Left lung (tissue), 10 donors: ENCODE measurements around the gene GARNL3. TPM values are rescaled to one million over a fixed set of nuclear protein-coding genes. Genes with fewer than 3 reads are reported as not detected.

Experiments
- ATAC-seq: fragments of 200-7000 bp; cut with Tn5 transposase; one replicate; pipeline ENCODE4 v1.9.1; 2020; ENCODE audit warnings: moderate library complexity
- DNase-seq, 4 donors: peaks; one replicate each; pipeline ENCODE4 v3.0.0-alpha.2; 2013 to 2020
- H3K27ac ChIP-seq, 2 donors: fragments of 200-600 bp; sonication (generic) in 1 of 2; one replicate each; pipeline versions ENCODE4 v1.5.0 to v1.8.0; 2020 to 2021
- H3K27me3 ChIP-seq, 2 donors: fragments of 200-600 bp; sonication (generic) in 1 of 2; one replicate each; pipeline versions ENCODE4 v1.5.0 to v1.8.0; 2020 to 2021
- H3K36me3 ChIP-seq, 2 donors: fragments of 200-600 bp; sonication (generic) in 1 of 2; one replicate each; pipeline versions ENCODE4 v1.5.0 to v1.8.0; 2020 to 2021
- H3K4me1 ChIP-seq, 2 donors: fragments of 200-600 bp; one replicate each; pipeline ENCODE4 v1.8.0; 2021
- H3K4me3 ChIP-seq, 2 donors: fragments of 200-600 bp; sonication (generic) in 1 of 2; one replicate each; pipeline versions ENCODE4 v1.5.0 to v1.8.0; 2020 to 2021; ENCODE audit warnings: mild to moderate bottlenecking in 1 of 2
- H3K9me3 ChIP-seq, 2 donors: fragments of 200-600 bp; sonication (generic) in 1 of 2; one replicate each; pipeline versions ENCODE4 v1.5.0 to v1.8.0; 2020 to 2021
- intact Hi-C, 2 donors: fragments of 100-400 bp; cut with DNase I; formaldehyde crosslinking; loops; one replicate each; pipeline versions ENCODE4 v1.11.2 to v1.14.2; 2022
- polyA plus RNA-seq, 6 donors: library from polyadenylated mRNA; unstranded; fragments of 120-200 nt; gene quantifications; one replicate each; pipeline ENCODE4 v1.2.1, GENCODE V29; 2013; ENCODE audit not compliant: insufficient read length in 6 of 6
- total RNA-seq, 2 donors: library from RNA; stranded (reverse); fragmentation: NEBNext Ultra II Directional; extraction: Animal tissue kit (Norgen Biotek cat#: 25700); gene quantifications; one replicate each; pipeline ENCODE4 v1.2.1, GENCODE V29; 2021
- TF ChIP-seq, protein P1 (sequence below), 2 donors: fragments of 200-600 bp; sonication (generic) in 1 of 2; IDR thresholded peaks; one replicate each; pipeline versions ENCODE4 v1.5.0 to v1.8.0; 2021; ENCODE audit warnings: antibody characterized with exemption in 2 of 2
- donor health status: DM: no; HTN: yes; CAD: no.
- donor health status: DM: no; HTN: no; CAD: no.

Gene GARNL3
- total and polyA plus RNA-seq, 8 donors: 7.4 to 40.4 (median 37.7) TPM

DNA sequence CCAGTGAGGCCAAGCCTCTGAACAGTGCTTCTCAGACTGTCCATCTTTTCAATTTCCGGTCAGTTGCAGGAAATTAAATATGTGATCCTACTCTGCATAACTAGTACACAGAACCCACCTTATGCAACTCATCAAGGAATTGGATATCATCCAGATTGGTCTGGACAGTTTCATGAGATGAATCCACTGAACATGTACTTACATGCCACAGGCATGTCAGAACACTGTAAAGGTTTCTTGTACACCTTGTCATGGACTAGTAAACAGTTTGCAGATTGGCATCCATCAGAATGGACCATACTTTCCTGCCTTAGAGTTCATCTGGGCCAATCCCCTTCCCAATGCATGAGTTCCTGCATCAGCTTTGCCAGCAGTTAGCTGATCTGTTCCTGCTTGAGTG is 30.4 kb downstream of the GARNL3 start:
- DNase-seq (no peak), ATAC-seq (no peak)
- intact Hi-C loops: no loop called here
- Histone ChIP-seq H3K4me3 (no peak overlapping the region), H3K9me3 (no peaks in the 10 kb centered on the region), H3K27ac (no peak overlapping the region), H3K4me1 (no peaks in the 10 kb centered on the region), H3K36me3 (peaks cover 0 to 2% of the 10 kb centered on the region in 2 donors), H3K27me3 (no peaks in the 10 kb centered on the region)
- TF ChIP-seq, protein P1, sequence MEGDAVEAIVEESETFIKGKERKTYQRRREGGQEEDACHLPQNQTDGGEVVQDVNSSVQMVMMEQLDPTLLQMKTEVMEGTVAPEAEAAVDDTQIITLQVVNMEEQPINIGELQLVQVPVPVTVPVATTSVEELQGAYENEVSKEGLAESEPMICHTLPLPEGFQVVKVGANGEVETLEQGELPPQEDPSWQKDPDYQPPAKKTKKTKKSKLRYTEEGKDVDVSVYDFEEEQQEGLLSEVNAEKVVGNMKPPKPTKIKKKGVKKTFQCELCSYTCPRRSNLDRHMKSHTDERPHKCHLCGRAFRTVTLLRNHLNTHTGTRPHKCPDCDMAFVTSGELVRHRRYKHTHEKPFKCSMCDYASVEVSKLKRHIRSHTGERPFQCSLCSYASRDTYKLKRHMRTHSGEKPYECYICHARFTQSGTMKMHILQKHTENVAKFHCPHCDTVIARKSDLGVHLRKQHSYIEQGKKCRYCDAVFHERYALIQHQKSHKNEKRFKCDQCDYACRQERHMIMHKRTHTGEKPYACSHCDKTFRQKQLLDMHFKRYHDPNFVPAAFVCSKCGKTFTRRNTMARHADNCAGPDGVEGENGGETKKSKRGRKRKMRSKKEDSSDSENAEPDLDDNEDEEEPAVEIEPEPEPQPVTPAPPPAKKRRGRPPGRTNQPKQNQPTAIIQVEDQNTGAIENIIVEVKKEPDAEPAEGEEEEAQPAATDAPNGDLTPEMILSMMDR (IDR thresholded peaks at IDR 0.05): no peak

DNA sequence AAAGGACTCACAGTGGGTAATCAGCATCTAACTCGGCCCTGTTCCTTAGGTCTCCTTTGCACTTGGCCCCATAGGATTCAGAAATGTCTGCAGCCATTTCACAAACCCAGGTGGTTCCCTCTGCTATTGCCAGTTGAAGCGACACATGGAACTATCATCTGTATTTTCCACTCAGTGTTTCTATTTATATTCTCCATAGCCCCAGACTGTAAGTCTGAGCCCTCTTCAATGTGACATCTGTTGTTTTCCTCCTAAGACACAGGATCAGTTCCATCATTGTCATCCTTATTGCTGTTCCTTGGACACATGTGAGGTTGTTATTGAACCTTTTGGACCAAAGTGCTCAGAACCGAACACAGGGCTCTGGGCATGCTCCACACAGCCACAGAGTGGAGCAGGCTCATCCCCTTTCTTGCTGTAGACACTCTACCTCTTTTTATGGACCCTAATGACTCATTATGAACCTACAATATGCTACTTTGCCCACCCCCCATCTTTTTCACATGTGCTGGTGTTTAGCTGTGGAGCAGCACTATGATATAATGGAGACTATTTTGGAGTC is 36.4 kb downstream of the GARNL3 start:
- Histone ChIP-seq H3K9me3 (no peaks in the 10 kb centered on the region), H3K27me3 (no peaks in the 10 kb centered on the region), H3K27ac (no peak overlapping the region), H3K4me3 (no peak overlapping the region), H3K36me3 (no peaks in the 10 kb centered on the region), H3K4me1 (no peaks in the 10 kb centered on the region)
- intact Hi-C loops: no loop called here
- TF ChIP-seq, protein P1 (IDR thresholded peaks at IDR 0.05): no peak
- ATAC-seq (no peak), DNase-seq (no peak)

DNA sequence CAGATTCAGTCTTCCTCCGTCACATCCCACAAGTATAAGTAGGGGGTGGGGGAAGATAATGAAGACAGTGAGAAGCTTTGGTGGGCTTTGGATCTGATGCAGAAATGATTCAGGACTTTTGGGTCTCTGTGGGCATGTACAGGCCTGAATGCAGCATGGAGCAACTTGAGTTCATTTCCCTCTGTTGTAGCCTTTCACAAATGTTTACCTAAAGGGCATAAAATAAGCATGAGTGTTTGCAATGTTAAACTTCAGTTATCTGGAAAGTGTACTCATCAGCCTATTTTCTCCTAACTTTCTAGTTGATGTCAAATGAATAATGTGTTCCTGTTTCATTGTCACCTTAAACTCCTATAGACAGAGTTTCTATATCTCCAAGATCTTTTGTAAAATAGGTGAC is 39.3 kb downstream of the GARNL3 start:
- Histone ChIP-seq H3K4me1 (no peaks in the 10 kb centered on the region), H3K9me3 (no peaks in the 10 kb centered on the region), H3K4me3 (no peak overlapping the region), H3K27me3 (no peaks in the 10 kb centered on the region), H3K27ac (no peak overlapping the region), H3K36me3 (no peaks in the 10 kb centered on the region)
- no peak for DNase-seq
- ATAC-seq: peak; percentile 77
- TF ChIP-seq, protein P1 (IDR thresholded peaks at IDR 0.05): no peak
- intact Hi-C loops: no loop called here

DNA sequence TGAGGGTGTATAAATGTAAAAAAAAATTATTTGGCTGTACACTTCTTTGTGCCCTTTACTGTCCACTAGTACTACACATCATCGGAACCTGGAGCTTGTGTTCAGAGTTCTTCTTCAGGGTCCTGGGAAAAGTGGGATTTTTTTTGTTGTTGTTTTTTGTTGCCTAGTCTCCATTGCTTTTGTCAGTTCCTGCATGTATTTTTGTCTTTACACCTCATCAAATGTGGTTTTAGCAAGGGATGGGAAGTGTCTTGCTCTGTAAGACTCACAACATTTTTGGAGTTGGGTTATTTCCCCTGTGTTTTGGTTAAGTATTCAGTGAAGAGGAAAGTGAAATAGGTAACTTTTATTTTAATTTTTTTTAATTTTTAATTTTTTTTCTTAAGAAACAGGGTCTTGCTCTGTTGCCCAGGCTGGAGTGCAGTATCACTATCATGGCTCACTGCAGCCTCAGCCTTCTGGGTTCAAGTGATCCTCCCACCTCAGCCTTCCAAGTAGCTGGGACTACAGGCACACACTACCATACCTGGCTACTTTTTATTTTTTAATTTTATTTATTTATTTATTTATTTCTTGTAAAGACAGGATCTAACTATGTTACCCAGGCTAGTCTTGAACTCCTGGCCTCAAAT is 40.7 kb downstream of the GARNL3 start:
- Histone ChIP-seq H3K4me1 (peaks cover 0 to 4% of the 10 kb centered on the region in 2 donors), H3K9me3 (no peaks in the 10 kb centered on the region), H3K36me3 (no peaks in the 10 kb centered on the region), H3K4me3 (no peak overlapping the region), H3K27me3 (no peaks in the 10 kb centered on the region), H3K27ac (no peak overlapping the region)
- intact Hi-C loops: no loop called here
- ATAC-seq: no peak
- TF ChIP-seq, protein P1 (IDR thresholded peaks at IDR 0.05): no peak
- DNase-seq: peak in 2 of 4 donors; percentile 25 to 57

DNA sequence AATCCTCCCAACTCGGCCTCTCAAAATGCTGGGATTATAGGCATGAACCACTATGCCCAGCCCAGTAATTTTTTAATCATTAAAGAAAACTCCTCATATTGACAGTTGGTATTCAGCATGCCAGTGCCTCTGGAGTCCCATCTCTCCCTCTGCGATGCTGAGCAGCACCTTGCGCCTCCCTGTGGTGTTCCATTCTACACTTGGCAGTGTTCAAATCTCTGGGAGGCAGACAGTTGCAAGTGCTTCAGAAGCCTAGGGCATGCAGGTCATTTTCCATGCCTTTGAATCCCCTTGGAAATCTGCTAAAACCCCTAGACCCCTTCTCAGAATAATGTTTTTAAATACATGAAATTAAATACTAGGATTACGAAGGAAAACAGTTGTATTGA is 41.3 kb downstream of the GARNL3 start:
- no peak overlapping the region for H3K4me3 ChIP-seq
- peaks cover 1 to 4% of the 10 kb centered on the region in 2 donors for H3K4me1 ChIP-seq
- H3K36me3 ChIP-seq: no peaks in the 10 kb centered on the region
- intact Hi-C loops: no loop called here
- no peaks in the 10 kb centered on the region for H3K27me3 ChIP-seq
- no peaks in the 10 kb centered on the region for H3K9me3 ChIP-seq
- ATAC-seq (no peak), DNase-seq (no peak)
- no peak overlapping the region for H3K27ac ChIP-seq
- TF ChIP-seq, protein P1 (IDR thresholded peaks at IDR 0.05): no peak
